AG04449 (cell line): ENCODE data around the gene NALCN.
A peak's percentile ranks its signal among the peaks of the same experiment; 100 is the strongest.

Experiments
- CTCF ChIA-PET: fragments of 350-600 bp; formaldehyde crosslinking; extraction: SDS; loops from one replicate; lab custom pipeline; 2021; ENCODE audit warnings: antibody characterized with exemption; lab: Yijun Ruan, JAX
- POLR2A ChIA-PET: fragments of 400-600, 350-600 bp; formaldehyde crosslinking; extraction: SDS; loops from one replicate; lab custom pipeline; 2020; ENCODE audit warnings: antibody characterized with exemption, inconsistent platforms; lab: Yijun Ruan, JAX
- DNase-seq: peaks from one replicate; pipeline ENCODE4 v3.0.0-alpha.2; 2010; ENCODE audit warnings: low read depth, low spot score
- H3K4me3 ChIP-seq: 2 replicates; pipeline ENCODE4 v1.5.1; 2011; ENCODE audit warnings: low read depth, mild to moderate bottlenecking, control low read depth, low read length
- TF ChIP-seq, protein P1 (sequence below): IDR thresholded peaks from one replicate; pipeline ENCODE4 v1.5.1; 2011; ENCODE audit warnings: mild to moderate bottlenecking, moderate library complexity, low read length, control low read depth, inconsistent platforms; ENCODE audit not compliant: insufficient read depth; ENCODE audit errors: missing control alignments

The NALCN gene

DNA sequence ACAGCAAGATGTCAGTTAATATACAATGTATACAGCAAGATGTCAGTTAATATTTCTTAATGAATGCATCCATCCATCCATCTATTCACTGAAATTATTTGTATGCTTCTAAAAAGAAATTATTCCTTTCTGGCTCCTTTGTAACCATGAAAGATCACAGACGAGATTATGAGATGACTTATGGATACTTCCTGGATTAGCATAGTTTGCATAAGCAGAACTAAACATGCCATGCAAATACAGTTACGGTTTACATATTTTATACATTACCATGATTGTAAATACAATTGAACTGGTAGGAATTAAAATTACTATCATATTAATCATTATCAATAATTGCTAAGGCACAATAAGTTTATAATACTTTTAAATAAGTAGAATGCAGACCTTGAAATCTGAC is 32.7 kb downstream of the NALCN start:
- no peak for DNase-seq
- CTCF ChIA-PET: no interaction called here
- no peak overlapping the region for H3K4me3 ChIP-seq
- POLR2A ChIA-PET: no interaction called here
- TF ChIP-seq, protein P1, sequence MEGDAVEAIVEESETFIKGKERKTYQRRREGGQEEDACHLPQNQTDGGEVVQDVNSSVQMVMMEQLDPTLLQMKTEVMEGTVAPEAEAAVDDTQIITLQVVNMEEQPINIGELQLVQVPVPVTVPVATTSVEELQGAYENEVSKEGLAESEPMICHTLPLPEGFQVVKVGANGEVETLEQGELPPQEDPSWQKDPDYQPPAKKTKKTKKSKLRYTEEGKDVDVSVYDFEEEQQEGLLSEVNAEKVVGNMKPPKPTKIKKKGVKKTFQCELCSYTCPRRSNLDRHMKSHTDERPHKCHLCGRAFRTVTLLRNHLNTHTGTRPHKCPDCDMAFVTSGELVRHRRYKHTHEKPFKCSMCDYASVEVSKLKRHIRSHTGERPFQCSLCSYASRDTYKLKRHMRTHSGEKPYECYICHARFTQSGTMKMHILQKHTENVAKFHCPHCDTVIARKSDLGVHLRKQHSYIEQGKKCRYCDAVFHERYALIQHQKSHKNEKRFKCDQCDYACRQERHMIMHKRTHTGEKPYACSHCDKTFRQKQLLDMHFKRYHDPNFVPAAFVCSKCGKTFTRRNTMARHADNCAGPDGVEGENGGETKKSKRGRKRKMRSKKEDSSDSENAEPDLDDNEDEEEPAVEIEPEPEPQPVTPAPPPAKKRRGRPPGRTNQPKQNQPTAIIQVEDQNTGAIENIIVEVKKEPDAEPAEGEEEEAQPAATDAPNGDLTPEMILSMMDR: no peak

DNA sequence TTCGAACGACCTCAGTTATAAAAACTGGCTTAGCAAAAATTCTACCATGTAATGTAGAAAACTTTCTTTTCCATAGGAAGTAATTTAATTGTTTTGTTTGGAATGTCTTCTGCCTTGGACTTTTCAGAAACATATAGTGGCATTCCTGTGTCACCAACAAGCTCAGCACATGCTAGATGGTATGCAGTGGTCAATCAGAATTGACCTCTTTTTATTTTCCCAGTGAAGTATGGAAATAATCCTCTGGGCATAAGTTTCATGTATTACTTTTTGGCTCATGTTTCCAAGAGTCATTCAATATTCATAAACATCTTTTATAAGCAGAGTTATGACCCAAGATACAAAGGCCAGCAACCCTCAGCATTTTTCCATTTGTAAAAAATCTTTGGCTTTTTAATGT is 33.6 kb downstream of the NALCN start:
- CTCF ChIA-PET: interaction anchor here (1.0 to 1.8 kb wide), 2 partner anchors 13 to 233 kb away, joined by 5 read pairs; no protein-coding TSS in a partner anchor
- TF ChIP-seq, protein P1: no peak
- DNase-seq: no peak
- POLR2A ChIA-PET: interaction anchor here (0.7 kb wide), 1 partner anchor 17 kb away, joined by 3 read pairs; no protein-coding TSS in a partner anchor
- no peak overlapping the region for H3K4me3 ChIP-seq

DNA sequence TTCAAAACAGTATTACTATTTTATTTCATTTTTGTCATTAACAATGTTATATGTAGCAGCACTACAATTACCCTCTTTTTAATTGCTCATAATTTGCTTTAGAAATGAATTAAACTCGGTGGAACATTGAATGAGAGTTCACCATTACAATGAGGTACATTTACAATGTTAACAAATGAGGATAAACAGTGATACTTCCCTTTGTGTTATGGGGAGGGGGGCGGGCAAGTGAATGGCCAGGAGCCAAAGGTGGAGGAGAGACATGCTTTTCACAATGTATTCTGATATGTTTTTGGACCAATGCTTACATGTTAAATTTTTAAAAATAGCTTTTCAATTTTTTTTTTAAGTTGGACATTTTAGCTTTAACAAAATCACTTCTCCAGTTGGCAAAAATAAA is 34.2 kb downstream of the NALCN start:
- TF ChIP-seq, protein P1: no peak
- H3K4me3 ChIP-seq: no peak overlapping the region
- no peak for DNase-seq
- POLR2A ChIA-PET: interaction anchor here (0.7 kb wide), 1 partner anchor 18 kb away, joined by 3 read pairs; no protein-coding TSS in a partner anchor
- CTCF ChIA-PET: interaction anchor here (1.0 to 1.8 kb wide), 2 partner anchors 12 to 232 kb away, joined by 5 read pairs; no protein-coding TSS in a partner anchor

DNA sequence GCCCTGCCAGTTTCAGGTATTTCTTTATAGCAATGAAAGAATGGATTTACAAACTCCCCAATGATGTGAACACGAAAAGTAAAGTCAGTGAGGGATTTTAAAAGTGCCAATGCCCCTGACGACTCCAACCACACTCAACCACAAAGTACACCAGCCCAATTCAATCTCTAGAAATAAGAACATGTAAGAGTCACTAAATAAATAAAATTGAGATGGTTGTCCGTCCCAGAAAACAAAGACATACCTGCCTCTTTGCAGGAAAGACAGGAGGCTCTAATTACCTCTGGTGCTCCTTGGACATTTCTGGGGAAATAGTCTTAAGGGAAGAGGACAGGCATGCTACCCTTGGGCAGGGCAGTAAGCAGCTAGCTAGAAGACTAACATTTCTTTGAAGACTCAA is 55.8 kb downstream of the NALCN start:
- ChIA-PET POLR2A (no interaction called here), CTCF (no interaction called here)
- DNase-seq: no peak
- H3K4me3 ChIP-seq: no peak overlapping the region
- TF ChIP-seq, protein P1: no peak

DNA sequence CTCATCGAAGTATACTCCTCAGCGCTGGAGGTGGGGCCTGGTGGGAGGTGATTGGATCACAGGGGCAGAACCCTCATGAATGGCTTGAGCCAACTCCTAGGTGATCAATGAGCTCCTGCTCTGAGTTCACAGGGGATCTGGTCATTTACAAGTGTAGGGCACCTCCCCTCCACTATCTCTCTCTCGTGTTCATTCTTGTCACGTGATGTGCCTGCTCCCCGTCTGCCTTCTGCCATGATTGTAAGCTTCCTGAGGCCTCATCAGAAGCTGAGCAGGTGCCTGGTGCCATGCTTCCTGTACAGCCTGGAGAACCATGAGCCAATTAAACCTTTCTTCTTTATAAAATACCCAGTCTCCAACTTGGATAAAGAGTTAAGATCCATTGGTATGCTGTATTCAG is 61.4 kb downstream of the NALCN start:
- POLR2A ChIA-PET: no interaction called here
- H3K4me3 ChIP-seq: no peak overlapping the region
- no peak for DNase-seq
- TF ChIP-seq, protein P1: no peak
- CTCF ChIA-PET: interaction anchor here (1.0 kb wide), 1 partner anchor 14 kb away, joined by 3 read pairs; no protein-coding TSS in a partner anchor

DNA sequence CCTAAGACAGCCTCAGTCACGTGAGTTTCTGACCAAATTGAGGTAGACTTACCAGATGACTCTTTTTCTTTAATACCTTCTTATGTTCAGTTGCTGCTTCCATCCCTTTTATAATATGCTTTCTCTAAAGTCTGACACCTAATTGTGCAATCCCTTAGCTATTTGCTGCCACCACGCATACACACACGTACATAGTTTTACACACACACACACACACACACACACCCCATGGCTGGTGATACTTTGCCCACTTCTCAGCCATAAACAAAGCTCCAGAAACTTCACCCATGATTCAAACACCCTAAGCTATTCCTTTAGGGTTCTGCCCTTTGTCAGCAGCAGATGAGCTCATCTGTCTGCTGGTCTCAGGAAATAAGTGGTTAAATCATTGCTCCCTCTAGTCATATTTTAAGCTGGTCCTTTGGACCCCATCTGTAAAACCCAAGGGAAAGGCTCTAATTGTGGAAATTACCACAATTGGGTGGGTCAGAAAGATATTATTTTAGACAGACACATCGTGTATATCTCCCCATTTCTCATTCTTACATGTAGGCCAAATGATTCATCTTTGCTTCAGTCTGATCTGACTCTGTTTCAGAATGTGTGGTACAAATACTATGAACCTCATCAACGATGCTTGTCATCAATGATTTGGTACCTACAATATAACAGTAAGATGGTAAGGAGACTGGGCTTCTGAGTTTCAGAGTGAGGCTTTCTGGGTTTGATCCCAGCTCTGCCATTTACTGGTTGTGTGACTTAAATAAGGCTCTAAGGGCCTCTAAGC is 69.2 kb downstream of the NALCN start:
- ChIA-PET CTCF (no interaction called here), POLR2A (no interaction called here)
- H3K4me3 ChIP-seq: no peak overlapping the region
- TF ChIP-seq, protein P1: no peak
- DNase-seq: peak; percentile 16
